ENCODE data around the gene MNAT1.

- TF ChIP-seq CTCF (IDR thresholded peaks at IDR 0.05), result no peak
- TF ChIP-seq POLR2AphosphoS5 (IDR thresholded peaks at IDR 0.05; ENCODE audit: low read depth, low read length), result peak; percentile 93
- TF ChIP-seq USF1 (IDR thresholded peaks at IDR 0.05; ENCODE audit: borderline replicate concordance, low read depth), result no peak; the same call in 1 of the 2 replicates
- TF ChIP-seq RAD21 (IDR thresholded peaks at IDR 0.05; ENCODE audit: low read length), result peak; percentile 36
- TF ChIP-seq TCF12 (IDR thresholded peaks at IDR 0.05), result peak; percentile 34; the same call in 1 of the 2 replicates
- no peak for TF ChIP-seq ZBTB33 (IDR thresholded peaks at IDR 0.05; ENCODE audit: borderline replicate concordance, low read depth)
- TF ChIP-seq TAF1 (IDR thresholded peaks at IDR 0.05; ENCODE audit: borderline replicate concordance, low read depth, low read length), result peak; percentile 100
These were observed at the start of gene MNAT1 for GRCh38 chr14:60734465-60735242.
